Ovary (tissue), 3 donors: Measurements from ENCODE around the gene CAMTA1.

Experiments
- EP300 ChIP-seq: sonication (generic); formaldehyde crosslinking; IDR thresholded peaks from one replicate; pipeline ENCODE4 v1.6.1; 2017; ENCODE audit warnings: antibody characterized with exemption
- POLR2A ChIP-seq: fragments of 450-650 bp; IDR thresholded peaks from one replicate; pipeline ENCODE4 v1.6.1; 2017; ENCODE audit warnings: antibody characterized with exemption, mild to moderate bottlenecking, moderate library complexity
- TF ChIP-seq, protein P1 (sequence below), 3 donors: fragments of 450-650 bp in 2 of 3; fragments of 200-600 bp in 1 of 3; IDR thresholded peaks; one replicate each; pipeline versions ENCODE4 v1.5.1 to v1.8.0; 2016 to 2022; ENCODE audit warnings: antibody characterized with exemption in 3 of 3, mild to moderate bottlenecking in 1 of 3
- donor health status: DM: no; HTN: no; CAD: no.

DNA sequence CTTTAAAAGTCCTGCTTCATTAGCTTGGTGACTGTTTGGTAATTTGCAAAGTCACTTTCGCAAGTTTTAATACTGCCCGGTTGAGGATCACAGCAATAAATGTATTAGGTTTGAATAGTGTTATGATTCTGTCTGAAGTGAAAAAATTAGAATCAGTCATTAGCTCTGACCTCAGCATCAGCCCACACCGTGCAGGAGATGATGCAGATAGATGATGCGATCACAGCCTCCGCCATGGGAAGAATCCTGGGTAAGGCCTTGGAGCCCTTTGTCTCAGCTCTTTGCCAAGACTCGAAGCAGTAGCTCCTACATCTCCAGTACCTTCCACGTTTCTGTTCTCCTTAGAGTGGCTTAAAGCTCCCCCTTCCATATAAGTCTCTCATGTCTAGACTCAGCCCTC is 366.7 kb downstream of the CAMTA1 start:
- TF ChIP-seq, protein P1, sequence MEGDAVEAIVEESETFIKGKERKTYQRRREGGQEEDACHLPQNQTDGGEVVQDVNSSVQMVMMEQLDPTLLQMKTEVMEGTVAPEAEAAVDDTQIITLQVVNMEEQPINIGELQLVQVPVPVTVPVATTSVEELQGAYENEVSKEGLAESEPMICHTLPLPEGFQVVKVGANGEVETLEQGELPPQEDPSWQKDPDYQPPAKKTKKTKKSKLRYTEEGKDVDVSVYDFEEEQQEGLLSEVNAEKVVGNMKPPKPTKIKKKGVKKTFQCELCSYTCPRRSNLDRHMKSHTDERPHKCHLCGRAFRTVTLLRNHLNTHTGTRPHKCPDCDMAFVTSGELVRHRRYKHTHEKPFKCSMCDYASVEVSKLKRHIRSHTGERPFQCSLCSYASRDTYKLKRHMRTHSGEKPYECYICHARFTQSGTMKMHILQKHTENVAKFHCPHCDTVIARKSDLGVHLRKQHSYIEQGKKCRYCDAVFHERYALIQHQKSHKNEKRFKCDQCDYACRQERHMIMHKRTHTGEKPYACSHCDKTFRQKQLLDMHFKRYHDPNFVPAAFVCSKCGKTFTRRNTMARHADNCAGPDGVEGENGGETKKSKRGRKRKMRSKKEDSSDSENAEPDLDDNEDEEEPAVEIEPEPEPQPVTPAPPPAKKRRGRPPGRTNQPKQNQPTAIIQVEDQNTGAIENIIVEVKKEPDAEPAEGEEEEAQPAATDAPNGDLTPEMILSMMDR (IDR thresholded peaks at IDR 0.05) = no peak
- TF ChIP-seq POLR2A (no peak), EP300 (no peak)
